Activated CD8-positive, alpha-beta memory T cell treated with anti-CD3 and anti-CD28 coated beads for 48 hours (primary cell): Measurements from ENCODE around the gene DPYSL4.

Experiments used
- DNase-seq, 3 experiments: peaks; one replicate each; pipeline ENCODE4 v3.0.0-alpha.2; 2020; ENCODE audit warnings: low read depth in 2 of 3, low spot score in 2 of 3

The DPYSL4 gene

GRCh38 chr10:132239126-132240031, 52.6 kb downstream of the DPYSL4 start:
- no peak for DNase-seq

- no peak for DNase-seq
Measured at GRCh38 chr10:132240156-132240555, 53.4 kb downstream of the DPYSL4 start.

DNA sequence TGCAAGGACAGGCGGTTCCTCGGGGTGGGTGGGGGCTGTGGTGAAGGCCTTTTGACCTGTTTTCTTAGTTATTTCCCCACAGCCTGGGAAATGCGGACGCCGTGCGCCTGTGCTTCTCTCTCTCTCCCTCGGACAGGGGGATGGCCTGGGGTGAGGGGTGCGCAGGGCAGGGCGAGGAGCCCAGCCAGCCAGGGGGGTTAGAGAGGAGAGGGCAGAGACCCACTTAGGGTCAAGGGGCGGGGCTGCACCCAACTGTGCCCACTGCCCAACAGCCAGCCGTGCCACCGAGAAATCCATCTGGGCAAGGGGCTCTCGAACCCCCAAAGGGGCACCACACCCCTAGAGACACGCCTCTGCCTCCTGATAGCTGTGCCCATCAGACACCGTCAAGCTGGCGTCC, 53.8 kb downstream of the DPYSL4 start:
- DNase-seq: no peak

- DNase-seq: no peak
Measured at GRCh38 chr10:132241086-132241485, 54.3 kb downstream of the DPYSL4 start.

GRCh38 chr10:132241496-132241895, 54.7 kb downstream of the DPYSL4 start:
- no peak for DNase-seq

GRCh38 chr10:132242103-132242840, 55.5 kb downstream of the DPYSL4 start:
- no peak for DNase-seq

DNA sequence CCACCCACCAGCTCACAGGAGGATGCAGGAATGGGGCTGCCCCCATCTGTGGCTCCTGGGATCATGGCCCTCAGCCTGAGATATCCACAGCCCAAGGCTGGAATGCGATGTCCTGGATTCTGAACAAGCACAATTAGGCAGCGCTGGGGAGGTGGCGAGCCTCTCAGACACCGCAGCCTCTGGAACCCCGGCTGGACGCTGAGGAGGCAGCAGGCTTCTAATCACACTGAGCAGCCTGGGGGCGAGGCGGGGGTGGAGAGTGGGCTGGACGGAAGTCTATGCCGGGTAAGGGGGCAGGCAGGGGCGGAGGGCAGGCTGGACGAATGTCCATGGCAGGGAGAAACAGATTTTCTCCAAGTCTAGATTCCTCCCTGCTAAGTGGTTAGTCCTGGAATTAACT, 56.4 kb downstream of the DPYSL4 start:
- DNase-seq: no peak

GRCh38 chr10:132243626-132244025, 56.9 kb downstream of the DPYSL4 start:
- no peak for DNase-seq

- no peak for DNase-seq
Measured at GRCh38 chr10:132245056-132245455, 58.3 kb downstream of the DPYSL4 start.

DNA sequence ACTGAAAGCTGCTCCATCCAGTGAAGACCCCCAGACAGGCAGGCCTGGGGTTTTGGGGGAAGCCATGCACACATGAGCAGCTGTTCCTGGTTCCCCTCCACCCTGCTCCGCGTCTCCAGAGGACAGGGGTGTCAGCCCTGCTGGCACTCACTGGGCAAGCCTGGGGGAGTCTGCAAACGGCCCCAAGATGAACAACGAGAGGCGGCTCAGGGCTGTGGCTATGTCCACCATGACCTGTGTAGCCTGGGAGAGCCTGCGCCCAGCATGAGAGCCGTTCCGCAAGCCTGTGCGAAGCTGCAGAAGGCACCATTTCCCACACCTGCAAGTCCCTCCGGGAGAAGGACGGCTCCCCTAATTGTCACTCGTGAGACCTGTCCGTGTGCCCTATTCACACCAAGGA, 59.5 kb downstream of the DPYSL4 start:
- DNase-seq: no peak

GRCh38 chr10:132247943-132248342, 61.2 kb downstream of the DPYSL4 start:
- no peak for DNase-seq

DNA sequence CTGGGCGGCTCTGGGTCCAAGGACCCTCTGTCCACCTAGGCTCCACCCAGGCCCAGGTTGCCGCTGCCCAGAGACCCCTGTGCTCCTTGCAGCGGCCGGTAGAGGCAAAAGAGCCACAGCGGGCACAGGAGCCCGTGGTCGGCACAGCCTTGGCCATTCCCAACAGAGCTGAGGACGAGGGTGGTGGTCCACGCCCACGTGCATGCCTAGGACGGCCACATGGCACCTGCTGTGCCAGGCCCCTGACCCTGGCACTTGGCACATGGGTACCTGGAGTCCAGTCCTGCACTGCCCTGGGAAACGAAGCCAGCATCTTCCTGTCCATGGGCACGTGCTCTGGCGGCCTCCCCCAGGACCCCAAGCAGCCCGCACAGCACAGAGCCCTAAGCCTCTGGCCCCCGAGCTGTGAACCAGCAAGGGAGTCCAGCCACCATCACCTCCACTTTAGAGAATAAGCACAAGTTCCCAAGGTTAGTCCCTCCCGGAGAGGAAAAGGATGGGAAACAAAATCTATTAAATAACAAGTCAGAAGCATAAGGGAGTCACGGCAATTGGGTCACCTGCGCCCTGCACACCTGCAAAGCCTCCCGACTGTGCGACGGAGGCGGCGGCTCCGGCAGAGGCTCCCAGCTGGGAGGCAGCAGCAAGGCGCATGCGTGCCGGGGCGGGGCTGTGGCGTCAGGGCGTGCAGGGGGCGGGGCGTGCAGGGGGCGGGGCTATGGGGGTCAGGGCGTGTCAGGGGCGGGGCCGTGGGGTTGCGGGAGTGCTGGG, 61.9 kb downstream of the DPYSL4 start:
- peak in 1 of 3 experiments; percentile 50 for DNase-seq

DNA sequence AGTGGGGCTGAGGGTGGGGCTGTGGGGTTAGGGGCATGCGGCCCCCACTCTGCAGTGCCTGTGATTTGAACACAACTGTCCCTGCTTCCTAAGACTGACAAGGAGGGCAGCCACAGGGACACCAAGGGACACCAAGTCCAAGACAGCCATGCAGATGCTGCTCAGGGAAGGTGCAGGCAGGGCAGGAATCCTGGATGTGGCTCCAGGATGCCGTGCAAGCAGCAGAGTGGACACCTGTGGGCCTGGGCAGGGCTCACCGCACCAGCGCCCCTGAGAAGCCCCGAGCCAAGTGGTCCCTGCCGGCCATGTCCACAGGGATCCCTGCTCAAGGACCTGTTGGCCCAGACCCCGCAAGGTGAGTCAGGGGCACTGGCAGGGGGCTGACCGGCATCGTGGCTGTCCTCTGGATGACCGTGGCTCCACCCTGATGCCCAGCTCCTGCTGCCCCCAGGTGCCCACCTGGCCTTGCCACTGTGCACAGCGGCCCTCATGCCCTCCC, 62.5 kb downstream of the DPYSL4 start:
- DNase-seq: no peak

- DNase-seq: no peak
Measured at GRCh38 chr10:132249824-132250375, 63.2 kb downstream of the DPYSL4 start.

- DNase-seq: no peak
Measured at GRCh38 chr10:132250481-132251475, 64.0 kb downstream of the DPYSL4 start.

DNA sequence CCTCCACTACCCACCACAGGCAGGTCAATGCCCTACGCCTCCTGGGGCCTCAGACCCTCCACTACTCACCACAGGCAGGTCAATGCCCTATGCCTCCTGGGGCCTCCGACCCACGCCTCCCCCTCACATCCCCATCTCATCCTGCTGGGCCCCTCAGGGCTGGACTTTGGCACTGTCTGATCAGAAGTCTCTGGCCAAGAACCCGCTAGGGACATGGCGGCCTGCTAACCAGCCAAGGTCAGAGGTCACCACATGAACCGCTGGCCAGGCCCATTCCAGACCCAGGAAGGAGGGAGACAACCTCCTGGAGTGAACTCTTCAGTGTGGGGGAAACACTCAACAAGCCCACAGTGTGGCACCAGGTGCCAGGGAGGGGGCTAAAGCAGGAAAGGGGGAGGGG, 65.2 kb downstream of the DPYSL4 start:
- no peak for DNase-seq

GRCh38 chr10:132252412-132252811, 65.7 kb downstream of the DPYSL4 start:
- no peak for DNase-seq

GRCh38 chr10:132253092-132253687, 66.4 kb downstream of the DPYSL4 start:
- DNase-seq: no peak

DNA sequence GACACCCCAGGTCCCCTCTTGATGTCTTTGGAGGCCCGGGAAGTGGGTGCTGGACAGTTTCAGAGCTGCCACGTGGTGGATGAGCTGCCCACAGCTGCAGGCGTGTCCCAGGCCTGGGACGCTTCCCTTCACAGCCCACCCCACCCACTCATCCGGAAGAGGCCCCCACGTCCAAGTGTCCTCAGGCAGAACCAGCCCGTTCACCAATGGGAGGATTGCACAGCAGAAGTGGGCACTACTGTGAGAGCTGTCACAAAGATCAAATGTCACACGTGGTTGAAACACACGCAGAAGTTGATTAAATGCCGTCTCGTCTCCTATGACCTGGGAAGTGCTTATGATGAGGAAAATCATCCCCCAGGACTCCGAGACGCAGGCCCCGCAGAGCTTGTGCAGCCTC, 68.1 kb downstream of the DPYSL4 start:
- no peak for DNase-seq
